Measurements from ENCODE around the gene C16orf54.

Gene C16orf54

GRCh38 chr16:29779474-29779873, 33.7 kb upstream of the C16orf54 start:
- Histone ChIP-seq H3K36me3 (ENCODE audit: insufficient read depth, low read length) (no peaks in the 10 kb centered on the region), H3K9ac (ENCODE audit: low read depth, low read length) (no peak overlapping the region), H3K9me3 (ENCODE audit: insufficient read depth, low read length, severe bottlenecking) (no peaks in the 10 kb centered on the region), H3K27ac (ENCODE audit: low read length) (no peak overlapping the region), H3K4me1 (ENCODE audit: insufficient read depth, low read length) (no peaks in the 10 kb centered on the region), H2AFZ (ENCODE audit: low read depth, low read length) (no peak overlapping the region), H4K20me1 (ENCODE audit: insufficient read depth, low read length) (no peaks in the 10 kb centered on the region), H3K79me2 (ENCODE audit: insufficient read depth, low read length) (no peaks in the 10 kb centered on the region), H3K4me2 (ENCODE audit: insufficient read depth, low read length) (no peak overlapping the region), H3K4me3 (ENCODE audit: low read depth in 1 of 2, low read length in 2 of 2) (no peak overlapping the region), H3K27me3 (ENCODE audit: insufficient read depth, low read length, poor library complexity) (no peaks in the 10 kb centered on the region)
- DNase-seq (no peak), ATAC-seq (ENCODE audit: insufficient read depth, low read depth) (no peak)
- TF ChIP-seq CTCF (IDR thresholded peaks at IDR 0.05; ENCODE audit: borderline replicate concordance, extremely low read depth, low read length, poor library complexity, severe bottlenecking) (no peak), EZH2 (IDR thresholded peaks at IDR 0.05; ENCODE audit: borderline replicate concordance, low read depth, low read length, severe bottlenecking) (no peak)

- H3K4me1 ChIP-seq (ENCODE audit: insufficient read depth, low read length) = no peaks in the 10 kb centered on the region
- DNase-seq (no peak), ATAC-seq (ENCODE audit: insufficient read depth, low read depth) (no peak)
- no peak for TF ChIP-seq EZH2 (IDR thresholded peaks at IDR 0.05; ENCODE audit: borderline replicate concordance, low read depth, low read length, severe bottlenecking)
- no peak for TF ChIP-seq CTCF (IDR thresholded peaks at IDR 0.05; ENCODE audit: borderline replicate concordance, extremely low read depth, low read length, poor library complexity, severe bottlenecking)
- H3K27me3 ChIP-seq (ENCODE audit: insufficient read depth, low read length, poor library complexity) = no peaks in the 10 kb centered on the region
- H3K79me2 ChIP-seq (ENCODE audit: insufficient read depth, low read length) = no peaks in the 10 kb centered on the region
- no peak within 1 kb of the TSS for H3K9ac ChIP-seq (ENCODE audit: low read depth, low read length)
- no peak within 1 kb of the TSS for H3K4me3 ChIP-seq (ENCODE audit: low read depth in 1 of 2, low read length in 2 of 2)
- no peak within 1 kb of the TSS for H3K27ac ChIP-seq (ENCODE audit: low read length)
- no peak within 1 kb of the TSS for H3K4me2 ChIP-seq (ENCODE audit: insufficient read depth, low read length)
- no peak within 1 kb of the TSS for H2AFZ ChIP-seq (ENCODE audit: low read depth, low read length)
- H4K20me1 ChIP-seq (ENCODE audit: insufficient read depth, low read length) = no peaks in the 10 kb centered on the region
- H3K9me3 ChIP-seq (ENCODE audit: insufficient read depth, low read length, severe bottlenecking) = no peaks in the 10 kb centered on the region
- no peaks in the 10 kb centered on the region for H3K36me3 ChIP-seq (ENCODE audit: insufficient read depth, low read length)
Observed at GRCh38 chr16:29777576-29778350, 32.0 kb upstream of the C16orf54 start, which contains the start of gene ZG16. ZG16 (plus strand) TSS chr16:29778256; CDS start chr16:29779267, 1,011 bp downstream.

- no peak overlapping the region for H3K4me3 ChIP-seq (ENCODE audit: low read depth in 1 of 2, low read length in 2 of 2)
Observed at GRCh38 chr16:29775742-29776408, 30.1 kb upstream of the C16orf54 start.

More at GRCh38 chr16:29775742-29776408, 30.1 kb upstream of the C16orf54 start:
- no peak for DNase-seq
- TF ChIP-seq EZH2 (IDR thresholded peaks at IDR 0.05; ENCODE audit: borderline replicate concordance, low read depth, low read length, severe bottlenecking) = no peak
- TF ChIP-seq CTCF (IDR thresholded peaks at IDR 0.05; ENCODE audit: borderline replicate concordance, extremely low read depth, low read length, poor library complexity, severe bottlenecking) = no peak
- Histone ChIP-seq H3K27me3 (ENCODE audit: insufficient read depth, low read length, poor library complexity) (no peaks in the 10 kb centered on the region), H3K36me3 (ENCODE audit: insufficient read depth, low read length) (no peaks in the 10 kb centered on the region), H2AFZ (ENCODE audit: low read depth, low read length) (no peak overlapping the region), H4K20me1 (ENCODE audit: insufficient read depth, low read length) (no peaks in the 10 kb centered on the region), H3K4me2 (ENCODE audit: insufficient read depth, low read length) (no peak overlapping the region), H3K27ac (ENCODE audit: low read length) (no peak overlapping the region), H3K4me1 (ENCODE audit: insufficient read depth, low read length) (no peaks in the 10 kb centered on the region), H3K9me3 (ENCODE audit: insufficient read depth, low read length, severe bottlenecking) (no peaks in the 10 kb centered on the region), H3K79me2 (ENCODE audit: insufficient read depth, low read length) (no peaks in the 10 kb centered on the region), H3K9ac (ENCODE audit: low read depth, low read length) (no peak overlapping the region)
- no peak for ATAC-seq (ENCODE audit: insufficient read depth, low read depth)

All from DND-41 (cell line).